ENCODE data around the gene CCDC12.

GRCh38 chr3:46926871-46927717, 49.5 kb downstream of the CCDC12 start:
- no peak for TF ChIP-seq CTCF (IDR thresholded peaks at IDR 0.05)
- no peak for TF ChIP-seq POLR2A (IDR thresholded peaks at IDR 0.05)

Data from adrenal gland (tissue), 5 donors.